T-helper 1 cell treated with Interleukin-12 subunit alpha and Interleukin-12 subunit beta and Interleukin-4 antibody, amounts not matched to agents 30 ng/mL and 1 ng/mL, for 36 hours (primary cell): ENCODE results near the gene PNLIP. TPM values are rescaled to one million over a fixed set of nuclear protein-coding genes. Genes with fewer than 3 reads are reported as not detected.

ENCODE experiments used
- intact Hi-C: fragments of 100-400 bp; cut with micrococcal nuclease; formaldehyde crosslinking; loops from one replicate; pipeline ENCODE4 v1.15.1; 2024
- total RNA-seq: library from RNA; stranded (reverse); gene quantifications from 2 replicates; pipeline ENCODE4 v1.2.3, GENCODE V29; 2022

PNLIP gene
- total RNA-seq, 1 donor from 2014 or later: not detected

- intact Hi-C loops: no loop called here
Measured at GRCh38 chr10:116614796-116615195, 69.1 kb downstream of the PNLIP start.

- intact Hi-C loops: no loop called here
Measured at GRCh38 chr10:116615199-116615776, 69.6 kb downstream of the PNLIP start.

Other genes starting within 250 kb of the PNLIP start
- gene CCDC172, start 221.5 kb upstream of the PNLIP start, total RNA-seq: not detected in 2 replicates
- not detected in 2 replicates for gene PNLIPRP3, start 118.1 kb upstream of the PNLIP start, total RNA-seq
- gene PNLIPRP1, start 45.0 kb downstream of the PNLIP start, total RNA-seq: not detected in 2 replicates
- not detected in 2 replicates for gene PNLIPRP2, start 75.0 kb downstream of the PNLIP start, total RNA-seq
- gene HSPA12A, start 196.6 kb downstream of the PNLIP start, total RNA-seq: 0.05 and 0.10 TPM in 2 replicates